GM23338 (cell line): ENCODE data around the gene TMEM63B. TPM values are rescaled to one million over a fixed set of nuclear protein-coding genes. Genes with fewer than 3 reads are reported as not detected.

ENCODE experiments used
- ATAC-seq: fragments of 200-7000 bp; cut with Tn5 transposase; 3 replicates; pipeline ENCODE4 v1.9.1; 2020
- DNase-seq: peaks from one replicate; pipeline ENCODE4 v3.0.0-alpha.2; 2015; ENCODE audit warnings: low spot score
- H2AFZ ChIP-seq: fragments of 200-600 bp; sonication (generic); 2 replicates; pipeline ENCODE4 v1.8.0; 2016; ENCODE audit warnings: antibody characterized with exemption, mild to moderate bottlenecking, moderate library complexity
- H3F3A ChIP-seq: fragments of 200-600 bp; sonication (generic); replicated peaks from 2 replicates; pipeline ENCODE4 v1.8.0; 2017; ENCODE audit warnings: antibody characterized with exemption, mixed run types, low read depth
- H3K27ac ChIP-seq: fragments of 200-600 bp; sonication (generic); 2 replicates; pipeline ENCODE4 v1.6.1; 2016; ENCODE audit warnings: low read depth
- H3K27me3 ChIP-seq: fragments of 200-600 bp; sonication (generic); 2 replicates; pipeline ENCODE4 v1.8.0; 2016; ENCODE audit warnings: mild to moderate bottlenecking, mixed run types, moderate library complexity; ENCODE audit not compliant: insufficient read depth
- H3K36me3 ChIP-seq: fragments of 200-600 bp; sonication (generic); 2 replicates; pipeline ENCODE4 v1.8.0; 2016; ENCODE audit warnings: mild to moderate bottlenecking; ENCODE audit not compliant: insufficient read depth
- H3K4me1 ChIP-seq: fragments of 200-600 bp; sonication (generic); 2 replicates; pipeline ENCODE4 v1.8.0; 2016; ENCODE audit warnings: mild to moderate bottlenecking, moderate library complexity; ENCODE audit not compliant: insufficient read depth
- H3K4me2 ChIP-seq: fragments of 200-600 bp; sonication (generic); 2 replicates; pipeline ENCODE4 v1.7.1; 2017; ENCODE audit warnings: mixed run types
- H3K4me3 ChIP-seq: fragments of 200-600 bp; sonication (generic); 2 replicates; pipeline ENCODE4 v1.6.1; 2016; ENCODE audit warnings: mixed run types
- H3K79me2 ChIP-seq: fragments of 200-600 bp; sonication (generic); replicated peaks from 2 replicates; pipeline ENCODE4 v1.8.0; 2017; ENCODE audit warnings: mild to moderate bottlenecking; ENCODE audit not compliant: insufficient read depth
- H3K9me2 ChIP-seq: fragments of 200-600 bp; sonication (generic); 2 replicates; pipeline ENCODE4 v1.8.0; 2017; ENCODE audit not compliant: insufficient read depth
- H4K20me1 ChIP-seq: fragments of 200-600 bp; sonication (generic); replicated peaks from 2 replicates; pipeline ENCODE4 v1.8.0; 2017; ENCODE audit warnings: mild to moderate bottlenecking; ENCODE audit not compliant: insufficient read depth
- H3K27ac Mint-ChIP-seq: 2 replicates; pipeline ENCODE4 v1.8.0; 2020; ENCODE audit warnings: inconsistent platforms, mild to moderate bottlenecking, moderate library complexity, mixed read lengths
- H3K27me3 Mint-ChIP-seq: 3 replicates; pipeline ENCODE4 v1.8.0; 2022; ENCODE audit warnings: low read depth, mild to moderate bottlenecking, moderate library complexity, mixed read lengths, inconsistent platforms; ENCODE audit not compliant: insufficient read depth, poor library complexity
- H3K36me3 Mint-ChIP-seq: 3 replicates; pipeline ENCODE4 v1.8.0; 2021; ENCODE audit warnings: low read depth, mild to moderate bottlenecking, inconsistent platforms, moderate library complexity, mixed read lengths
- H3K4me1 Mint-ChIP-seq: 3 replicates; pipeline ENCODE4 v1.8.0; 2020; ENCODE audit warnings: mild to moderate bottlenecking, inconsistent platforms, mixed read lengths
- H3K4me3 Mint-ChIP-seq: 3 replicates; pipeline ENCODE4 v1.8.0; 2021; ENCODE audit warnings: moderate library complexity, mild to moderate bottlenecking, inconsistent platforms, mixed read lengths
- H3K9me3 Mint-ChIP-seq: 3 replicates; pipeline ENCODE4 v1.8.0; 2020; ENCODE audit warnings: moderate library complexity, mild to moderate bottlenecking, inconsistent platforms, mixed read lengths
- CREB1 ChIP-seq: fragments of 250-450 bp; sonication (Bioruptor Pico); IDR thresholded peaks from 2 replicates; pipeline ENCODE4 v1.5.0; 2020; ENCODE audit warnings: low read depth, mild to moderate bottlenecking, moderate library complexity
- CTCF ChIP-seq, 2 experiments: fragments of 200-600 bp in 1 of 2; sonication (generic) in 1 of 2; conservative IDR thresholded peaks; 2 replicates each; pipeline versions ENCODE4 v1.5.1 to v1.6.1; 2016 to 2017; ENCODE audit warnings: antibody characterized with exemption in 2 of 2, low read depth in 2 of 2, mild to moderate bottlenecking in 2 of 2, moderate library complexity in 1 of 2
- ETS1 ChIP-seq: IDR thresholded peaks from 2 replicates; pipeline ENCODE4 v1.6.1; 2016; ENCODE audit warnings: antibody characterized with exemption
- EZH2 ChIP-seq: fragments of 200-600 bp; sonication (generic); IDR thresholded peaks from one replicate; pipeline ENCODE4 v1.8.0; 2017; ENCODE audit warnings: antibody characterized with exemption, mild to moderate bottlenecking, low read depth; ENCODE audit not compliant: unreplicated experiment
- EZH2phosphoT487 ChIP-seq: fragments of 200-600 bp; sonication (generic); IDR thresholded peaks from one replicate; pipeline ENCODE4 v1.8.1; 2018; ENCODE audit warnings: antibody characterized with exemption; ENCODE audit not compliant: unreplicated experiment
- JUNB ChIP-seq: IDR thresholded peaks from one replicate; pipeline ENCODE4 v1.6.1; 2016; ENCODE audit warnings: antibody characterized with exemption; ENCODE audit not compliant: unreplicated experiment
- NANOG ChIP-seq: IDR thresholded peaks from 2 replicates; pipeline ENCODE4 v1.6.1; 2016; ENCODE audit warnings: antibody characterized with exemption, borderline replicate concordance
- POLR2AphosphoS5 ChIP-seq: IDR thresholded peaks from 2 replicates; pipeline ENCODE4 v1.6.1; 2016; ENCODE audit warnings: antibody characterized with exemption, low read depth
- REST ChIP-seq: IDR thresholded peaks from one replicate; pipeline ENCODE4 v1.6.1; 2018; ENCODE audit warnings: antibody characterized with exemption; ENCODE audit not compliant: unreplicated experiment
- STAT1 ChIP-seq: IDR thresholded peaks from one replicate; pipeline ENCODE4 v1.6.1; 2016; ENCODE audit warnings: antibody characterized with exemption; ENCODE audit not compliant: unreplicated experiment
- ZNF114 ChIP-seq: fragments of 250-450 bp; sonication (Bioruptor Pico); IDR thresholded peaks from 2 replicates; pipeline ENCODE4 v1.5.0; 2020; ENCODE audit warnings: mild to moderate bottlenecking, moderate library complexity
- ZNF331 ChIP-seq: fragments of 250-450 bp; sonication (Bioruptor Pico); IDR thresholded peaks from 2 replicates; pipeline ENCODE4 v1.5.0; 2020; ENCODE audit warnings: low read depth, mild to moderate bottlenecking, moderate library complexity
- ZNF462 ChIP-seq: fragments of 250-450 bp; sonication (Bioruptor Pico); IDR thresholded peaks from 2 replicates; pipeline ENCODE4 v1.5.0; 2020; ENCODE audit warnings: mild to moderate bottlenecking, moderate library complexity
- polyA plus RNA-seq: library from polyadenylated mRNA; unstranded; fragments of >200 nt; fragmentation: Nextera tagmentation; extraction: Ambion mirVana; gene quantifications from 2 replicates; pipeline ENCODE4 v1.2.1, GENCODE V29; 2016
- total RNA-seq: library from RNA; depleted of rRNA; stranded (reverse); fragments of >200 nt; shearing (Covaris generic); gene quantifications from 2 replicates; pipeline ENCODE4 v1.2.3, GENCODE V29; 2014

Gene TMEM63B
- total and polyA plus RNA-seq, 2 experiments from 2014 or later, result 10.1 to 36.0 TPM

- H3K27ac ChIP-seq, result no peak overlapping the region
- no peaks in the 10 kb centered on the region; the same call in 2 of the 3 replicates for H3K9me3 Mint-ChIP-seq
- no peaks in the 10 kb centered on the region for H3F3A ChIP-seq
- H3K4me1 Mint-ChIP-seq, result peaks cover 17% of the 10 kb centered on the region
- TF ChIP-seq EZH2 (no peak), EZH2phosphoT487 (no peak), ZNF462 (CRISPR knock-in tag) (no peak), ZNF114 (CRISPR knock-in tag) (no peak), ZNF331 (CRISPR knock-in tag) (no peak), POLR2AphosphoS5 (no peak), CTCF (conservative IDR thresholded peaks at IDR 0.05; ENCODE audit: low read depth in 2 of 2) (no peak), JUNB (no peak), STAT1 (no peak), CREB1 (CRISPR knock-in tag) (no peak), REST (no peak), NANOG (no peak), ETS1 (no peak)
- no peak overlapping the region for H3K4me3 ChIP-seq
- peaks cover 19% of the 10 kb centered on the region; the same call in 1 of the 2 replicates for H4K20me1 ChIP-seq
- H3K27me3 ChIP-seq, result no peaks in the 10 kb centered on the region
- H3K36me3 ChIP-seq, result no peaks in the 10 kb centered on the region
- no peak overlapping the region for H2AFZ ChIP-seq
- no peaks in the 10 kb centered on the region for H3K79me2 ChIP-seq
- no peak overlapping the region for H3K27ac Mint-ChIP-seq
- DNase-seq, result no peak
- no peak overlapping the region for H3K4me3 Mint-ChIP-seq
- peaks cover 9% of the 10 kb centered on the region; the same call in 2 of the 3 replicates for H3K36me3 Mint-ChIP-seq
- no peak for ATAC-seq
- H3K4me1 ChIP-seq, result no peaks in the 10 kb centered on the region
- H3K4me2 ChIP-seq, result no peak overlapping the region
- H3K9me2 ChIP-seq, result no peaks in the 10 kb centered on the region
- H3K27me3 Mint-ChIP-seq, result peaks cover 15% of the 10 kb centered on the region
These were observed 29.5 kb upstream of the TMEM63B start for GRCh38 chr6:44097782-44098317.
